Measurements from ENCODE around the gene SHD. TPM values are rescaled to one million over a fixed set of nuclear protein-coding genes. Genes with fewer than 3 reads are reported as not detected.
"Not testable (repeated sequence)": the region's sequence is repeated elsewhere in the genome, so short reads cannot be mapped to it uniquely, and the experiment has no call there.

The SHD gene
- total and polyA plus RNA-seq, 2 donors (not counting 1 experiment from before 2014, with no cell fraction given), result not detected

GRCh38 chr19:4279530-4280422, 710 bp downstream of the SHD start:
- Histone ChIP-seq H2AFZ (ENCODE audit: low read length) (no peak overlapping the region), H3K36me3 (ENCODE audit: control insufficient read depth, insufficient read depth, low read length) (no peaks in the 10 kb centered on the region), H3K4me3 (replicated peaks in 1 of 4; ENCODE audit: control extremely low read depth in 1 of 4, insufficient read depth in 1 of 4, low read depth in 3 of 4, low read length in 4 of 4) (no peak overlapping the region), H3K4me2 (ENCODE audit: extremely low read depth, insufficient read depth, low read length) (no peak overlapping the region), H3K4me1 (ENCODE audit: control insufficient read depth, extremely low read depth, insufficient read depth, low read length) (no peaks in the 10 kb centered on the region), H3K79me2 (ENCODE audit: control insufficient read depth, insufficient read depth, low read length) (no peaks in the 10 kb centered on the region), H4K20me1 (ENCODE audit: control insufficient read depth, extremely low read depth, insufficient read depth, low read length) (no peaks in the 10 kb centered on the region), H3K27ac (ENCODE audit: insufficient read depth, low read length) (no peak overlapping the region), H3K9me3 (ENCODE audit: control insufficient read depth, insufficient read depth, low read depth, low read length) (no peaks in the 10 kb centered on the region), H3K9ac (ENCODE audit: insufficient read depth, low read length) (no peak overlapping the region), H3K27me3 (ENCODE audit: control insufficient read depth, insufficient read depth, low read length) (peaks cover 19% of the 10 kb centered on the region)
- no peak for TF ChIP-seq EZH2 (IDR thresholded peaks at IDR 0.05; ENCODE audit: low read length, missing control alignments)
- no peak for TF ChIP-seq CTCF (conservative IDR thresholded peaks at IDR 0.05 in 1 of 2, IDR thresholded peaks at IDR 0.05 in 1 of 2; ENCODE audit: low read depth in 1 of 2, low read length in 2 of 2)
- no peak for DNase-seq (ENCODE audit: low read depth in 2 of 2)

GRCh38 chr19:4284176-4284958, 5.3 kb downstream of the SHD start:
- Histone ChIP-seq H3K79me2 (ENCODE audit: control insufficient read depth, insufficient read depth, low read length) (no peaks in the 10 kb centered on the region), H3K4me3 (replicated peaks in 1 of 4; ENCODE audit: control extremely low read depth in 1 of 4, insufficient read depth in 1 of 4, low read depth in 3 of 4, low read length in 4 of 4) (no peak overlapping the region), H3K4me2 (ENCODE audit: extremely low read depth, insufficient read depth, low read length) (no peak overlapping the region), H3K9me3 (ENCODE audit: control insufficient read depth, insufficient read depth, low read depth, low read length) (no peaks in the 10 kb centered on the region), H3K9ac (ENCODE audit: insufficient read depth, low read length) (no peak overlapping the region), H4K20me1 (ENCODE audit: control insufficient read depth, extremely low read depth, insufficient read depth, low read length) (no peaks in the 10 kb centered on the region), H2AFZ (ENCODE audit: low read length) (no peak overlapping the region), H3K27ac (ENCODE audit: insufficient read depth, low read length) (no peak overlapping the region), H3K4me1 (ENCODE audit: control insufficient read depth, extremely low read depth, insufficient read depth, low read length) (no peaks in the 10 kb centered on the region), H3K36me3 (ENCODE audit: control insufficient read depth, insufficient read depth, low read length) (no peaks in the 10 kb centered on the region), H3K27me3 (ENCODE audit: control insufficient read depth, insufficient read depth, low read length) (peaks cover 10% of the 10 kb centered on the region)
- no peak for DNase-seq (ENCODE audit: low read depth in 2 of 2)
- TF ChIP-seq EZH2 (IDR thresholded peaks at IDR 0.05; ENCODE audit: low read length, missing control alignments), result no peak

- Histone ChIP-seq H3K9ac (ENCODE audit: insufficient read depth, low read length) (no peak overlapping the region), H3K27me3 (ENCODE audit: control insufficient read depth, insufficient read depth, low read length) (peaks cover 3% of the 10 kb centered on the region), H3K4me3 (replicated peaks in 1 of 4; ENCODE audit: control extremely low read depth in 1 of 4, insufficient read depth in 1 of 4, low read depth in 3 of 4, low read length in 4 of 4) (no peak overlapping the region), H4K20me1 (ENCODE audit: control insufficient read depth, extremely low read depth, insufficient read depth, low read length) (no peaks in the 10 kb centered on the region), H3K27ac (ENCODE audit: insufficient read depth, low read length) (no peak overlapping the region), H3K9me3 (ENCODE audit: control insufficient read depth, insufficient read depth, low read depth, low read length) (no peaks in the 10 kb centered on the region), H3K36me3 (ENCODE audit: control insufficient read depth, insufficient read depth, low read length) (no peaks in the 10 kb centered on the region), H3K79me2 (ENCODE audit: control insufficient read depth, insufficient read depth, low read length) (no peaks in the 10 kb centered on the region), H3K4me2 (ENCODE audit: extremely low read depth, insufficient read depth, low read length) (no peak overlapping the region), H2AFZ (ENCODE audit: low read length) (no peak overlapping the region), H3K4me1 (ENCODE audit: control insufficient read depth, extremely low read depth, insufficient read depth, low read length) (no peaks in the 10 kb centered on the region)
- TF ChIP-seq CTCF (conservative IDR thresholded peaks at IDR 0.05 in 1 of 2, IDR thresholded peaks at IDR 0.05 in 1 of 2; ENCODE audit: low read depth in 1 of 2, low read length in 2 of 2), result no peak
- DNase-seq (ENCODE audit: low read depth in 2 of 2), result no peak
These were observed 5.9 kb downstream of the SHD start for GRCh38 chr19:4284974-4285373.

GRCh38 chr19:4286141-4286540, 7.1 kb downstream of the SHD start:
- not testable (repeated sequence) for H3K9me3 ChIP-seq (ENCODE audit: control insufficient read depth, insufficient read depth, low read depth, low read length); H3K27me3 ChIP-seq (ENCODE audit: control insufficient read depth, insufficient read depth, low read length); DNase-seq (ENCODE audit: low read depth in 2 of 2); H3K9ac ChIP-seq (ENCODE audit: insufficient read depth, low read length); H3K27ac ChIP-seq (ENCODE audit: insufficient read depth, low read length); H2AFZ ChIP-seq (ENCODE audit: low read length); H3K36me3 ChIP-seq (ENCODE audit: control insufficient read depth, insufficient read depth, low read length); H3K4me3 ChIP-seq (replicated peaks in 1 of 4; ENCODE audit: control extremely low read depth in 1 of 4, insufficient read depth in 1 of 4, low read depth in 3 of 4, low read length in 4 of 4); H3K4me2 ChIP-seq (ENCODE audit: extremely low read depth, insufficient read depth, low read length); H3K79me2 ChIP-seq (ENCODE audit: control insufficient read depth, insufficient read depth, low read length); H4K20me1 ChIP-seq (ENCODE audit: control insufficient read depth, extremely low read depth, insufficient read depth, low read length); H3K4me1 ChIP-seq (ENCODE audit: control insufficient read depth, extremely low read depth, insufficient read depth, low read length)

Data from fibroblast of lung (primary cell).